H9 (cell line): Measurements from ENCODE around the gene FARSA. TPM values are rescaled to one million over a fixed set of nuclear protein-coding genes. Genes with fewer than 3 reads are reported as not detected.

Source experiments
- DNase-seq: peaks from one replicate; pipeline ENCODE4 v3.0.0-alpha.2; 2017
- H2AFZ ChIP-seq: one replicate; pipeline ENCODE4 v1.6.1; 2013; ENCODE audit warnings: mild to moderate bottlenecking, low read length, control low read depth, moderate library complexity
- H2AK5ac ChIP-seq: 2 replicates; pipeline ENCODE4 v1.6.1; 2013; ENCODE audit warnings: low read length, control low read depth, mixed read lengths; ENCODE audit not compliant: insufficient read length
- H2BK120ac ChIP-seq: one replicate; pipeline ENCODE4 v1.6.1; 2013; ENCODE audit warnings: low read depth, mild to moderate bottlenecking, low read length, control low read depth, inconsistent platforms; ENCODE audit not compliant: poor library complexity, severe bottlenecking
- H2BK12ac ChIP-seq: 2 replicates; pipeline ENCODE4 v1.6.1; 2013; ENCODE audit warnings: low read length, control low read depth, mixed read lengths, low read depth; ENCODE audit not compliant: insufficient read length
- H2BK15ac ChIP-seq: 2 replicates; pipeline ENCODE4 v1.6.1; 2013; ENCODE audit warnings: low read depth, low read length, control low read depth
- H2BK20ac ChIP-seq: one replicate; pipeline ENCODE4 v1.6.1; 2013; ENCODE audit warnings: low read depth, mild to moderate bottlenecking, low read length, control low read depth, inconsistent platforms; ENCODE audit not compliant: poor library complexity, severe bottlenecking
- H2BK5ac ChIP-seq: 2 replicates; pipeline ENCODE4 v1.6.1; 2013; ENCODE audit warnings: low read length, control low read depth, mixed read lengths; ENCODE audit not compliant: insufficient read length
- H3K14ac ChIP-seq: 2 replicates; pipeline ENCODE4 v1.6.1; 2013; ENCODE audit warnings: low read length, control low read depth; ENCODE audit not compliant: insufficient read depth
- H3K18ac ChIP-seq: 2 replicates; pipeline ENCODE4 v1.6.1; 2013; ENCODE audit warnings: low read depth, mild to moderate bottlenecking, mixed read lengths, low read length, control low read depth; ENCODE audit not compliant: insufficient read length
- H3K23ac ChIP-seq: 2 replicates; pipeline ENCODE4 v1.6.1; 2013; ENCODE audit warnings: low read length, control low read depth, mixed read lengths, low read depth; ENCODE audit not compliant: insufficient read length
- H3K23me2 ChIP-seq: 2 replicates; pipeline ENCODE4 v1.6.1; 2013; ENCODE audit warnings: low read depth, mild to moderate bottlenecking, mixed read lengths, low read length, control low read depth; ENCODE audit not compliant: insufficient read length, poor library complexity, severe bottlenecking
- H3K27ac ChIP-seq: 2 replicates; pipeline ENCODE4 v1.5.1; 2013; ENCODE audit warnings: low read length, control low read depth, mixed read lengths, low read depth; ENCODE audit not compliant: insufficient read length
- H3K27me3 ChIP-seq: 2 replicates; pipeline ENCODE4 v1.6.1; 2013; ENCODE audit warnings: low read length, control low read depth, inconsistent platforms; ENCODE audit not compliant: insufficient read depth
- H3K4ac ChIP-seq: 2 replicates; pipeline ENCODE4 v1.6.1; 2013; ENCODE audit warnings: low read depth, mild to moderate bottlenecking, control low read depth, inconsistent platforms, low read length, moderate library complexity
- H3K4me1 ChIP-seq: 2 replicates; pipeline ENCODE4 v1.6.1; 2013; ENCODE audit warnings: low read length, control low read depth, inconsistent platforms; ENCODE audit not compliant: insufficient read depth
- H3K4me2 ChIP-seq: 2 replicates; pipeline ENCODE4 v1.6.1; 2013; ENCODE audit warnings: low read length, control low read depth, mixed read lengths; ENCODE audit not compliant: insufficient read length, insufficient read depth
- H3K56ac ChIP-seq: 2 replicates; pipeline ENCODE4 v1.6.1; 2013; ENCODE audit warnings: low read depth, mild to moderate bottlenecking, mixed read lengths, low read length, control low read depth; ENCODE audit not compliant: insufficient read length
- H3K79me1 ChIP-seq: 2 replicates; pipeline ENCODE4 v1.6.1; 2013; ENCODE audit warnings: low read depth, mild to moderate bottlenecking, moderate library complexity, low read length, control low read depth, inconsistent platforms; ENCODE audit not compliant: insufficient read depth, poor library complexity, severe bottlenecking
- H3K79me2 ChIP-seq: 2 replicates; pipeline ENCODE4 v1.6.1; 2013; ENCODE audit warnings: low read length, control low read depth, inconsistent platforms; ENCODE audit not compliant: insufficient read depth
- H3K9ac ChIP-seq: 2 replicates; pipeline ENCODE4 v1.6.1; 2013; ENCODE audit warnings: low read length, control low read depth, mixed read lengths; ENCODE audit not compliant: insufficient read length; ENCODE audit errors: extremely low read depth
- H3K9me3 ChIP-seq: one replicate; pipeline ENCODE4 v1.6.1; 2013; ENCODE audit warnings: low read depth, low read length, inconsistent platforms; ENCODE audit not compliant: control insufficient read depth
- H3T11ph ChIP-seq: one replicate; pipeline ENCODE4 v1.6.1; 2013; ENCODE audit warnings: mild to moderate bottlenecking, low read length, control low read depth, inconsistent platforms
- H4K20me1 ChIP-seq: one replicate; pipeline ENCODE4 v1.6.1; 2013; ENCODE audit not compliant: control insufficient read depth, insufficient read length, insufficient read depth
- H4K5ac ChIP-seq: 2 replicates; pipeline ENCODE4 v1.6.1; 2013; ENCODE audit warnings: low read depth, mild to moderate bottlenecking, mixed read lengths, low read length, control low read depth; ENCODE audit not compliant: insufficient read length
- H4K8ac ChIP-seq: replicated peaks from 2 replicates; pipeline ENCODE4 v1.6.1; 2013; ENCODE audit warnings: low read length, control low read depth, mixed read lengths, low read depth; ENCODE audit not compliant: insufficient read length
- H4K91ac ChIP-seq: 2 replicates; pipeline ENCODE4 v1.6.1; 2013; ENCODE audit warnings: low read depth, mild to moderate bottlenecking, moderate library complexity, mixed read lengths, low read length, control low read depth; ENCODE audit not compliant: insufficient read length
- H3K27ac Mint-ChIP-seq, 3 experiments: 2 replicates in 2 of 3; 3 replicates in 1 of 3; pipeline ENCODE4 v1.8.0; 2020 to 2021; ENCODE audit warnings: mixed read lengths in 3 of 3, mild to moderate bottlenecking in 1 of 3, moderate library complexity in 1 of 3
- H3K27me3 Mint-ChIP-seq: 2 replicates; pipeline ENCODE4 v1.8.0; 2021; ENCODE audit warnings: low read depth, mild to moderate bottlenecking, moderate library complexity, mixed read lengths
- H3K36me3 Mint-ChIP-seq, 3 experiments: 2 replicates in 2 of 3; 3 replicates in 1 of 3; pipeline ENCODE4 v1.8.0; 2020 to 2021; ENCODE audit warnings: low read depth in 3 of 3, mixed read lengths in 3 of 3; ENCODE audit not compliant: insufficient read depth in 1 of 3
- H3K4me1 Mint-ChIP-seq, 2 experiments: 2 replicates each; pipeline ENCODE4 v1.8.0; 2020; ENCODE audit warnings: mixed read lengths in 2 of 2
- H3K4me3 Mint-ChIP-seq, 2 experiments: 2 replicates in 1 of 2; 3 replicates in 1 of 2; pipeline ENCODE4 v1.8.0; 2020 to 2021; ENCODE audit warnings: mild to moderate bottlenecking in 2 of 2, mixed read lengths in 2 of 2, moderate library complexity in 1 of 2
- H3K9me3 Mint-ChIP-seq, 2 experiments: 2 replicates in 1 of 2; 3 replicates in 1 of 2; pipeline ENCODE4 v1.8.0; 2020; ENCODE audit warnings: mild to moderate bottlenecking in 2 of 2, mixed read lengths in 2 of 2, moderate library complexity in 1 of 2
- WGBS: extraction: QIAGEN DNeasy Blood & Tissue Kit; methylation state at CpG from one replicate; pipeline ENCODE4 v1.1.7; 2013; ENCODE audit warnings: missing lambda C conversion rate, low lambda C conversion rate, mixed read lengths; ENCODE audit not compliant: insufficient read length; ENCODE audit errors: extremely low coverage; 5-methylcytosine and 5-hydroxymethylcytosine counted together
- total RNA-seq: library from RNA; stranded (reverse); gene quantifications from 2 replicates; pipeline ENCODE4 v1.2.1, GENCODE V29; 2021
- TF ChIP-seq, protein P1 (sequence below): fragments of 200-600 bp; sonication (generic); conservative IDR thresholded peaks from 3 replicates; pipeline ENCODE4 v1.8.0; 2021; ENCODE audit warnings: antibody characterized with exemption, mild to moderate bottlenecking

FARSA gene
- total RNA-seq, 1 experiment from 2014 or later, result 110 TPM

- Mint-ChIP-seq H3K27me3 (no peaks in the 10 kb centered on the region; the same call in 1 of the 2 replicates), H3K9me3 (no peaks in the 10 kb centered on the region; a peak in 1 of 5 replicates), H3K4me3 (peak overlapping the region; percentile 98 to 99), H3K36me3 (peaks cover 49 to 65% (median 61%) of the 10 kb centered on the region in 3 experiments), H3K27ac (peak overlapping the region in 2 of 3 experiments; percentile 78 to 79; a peak in 4 of 7 replicates), H3K4me1 (peaks cover 19 to 41% of the 10 kb centered on the region in 2 experiments)
- H3K4ac ChIP-seq, result no peak overlapping the region
- H3K27me3 ChIP-seq, result no peaks in the 10 kb centered on the region
- peak overlapping the region; percentile 97 for H3K4me2 ChIP-seq
- no peak overlapping the region for H3K23ac ChIP-seq
- DNase-seq, result no peak
- H3K9ac ChIP-seq, result no peak overlapping the region
- WGBS, result no CpG with 5 or more reads among the region's 10 CpGs
- H4K20me1 ChIP-seq, result no peaks in the 10 kb centered on the region
- H3K56ac ChIP-seq, result no peak overlapping the region
- peaks cover 6% of the 10 kb centered on the region; the same call in 1 of the 2 replicates for H3K79me2 ChIP-seq
- H2BK15ac ChIP-seq, result no peak overlapping the region
- H2AK5ac ChIP-seq, result no peak overlapping the region
- H3K14ac ChIP-seq, result no peak overlapping the region
- no peaks in the 10 kb centered on the region for H3K9me3 ChIP-seq
- TF ChIP-seq, protein P1, sequence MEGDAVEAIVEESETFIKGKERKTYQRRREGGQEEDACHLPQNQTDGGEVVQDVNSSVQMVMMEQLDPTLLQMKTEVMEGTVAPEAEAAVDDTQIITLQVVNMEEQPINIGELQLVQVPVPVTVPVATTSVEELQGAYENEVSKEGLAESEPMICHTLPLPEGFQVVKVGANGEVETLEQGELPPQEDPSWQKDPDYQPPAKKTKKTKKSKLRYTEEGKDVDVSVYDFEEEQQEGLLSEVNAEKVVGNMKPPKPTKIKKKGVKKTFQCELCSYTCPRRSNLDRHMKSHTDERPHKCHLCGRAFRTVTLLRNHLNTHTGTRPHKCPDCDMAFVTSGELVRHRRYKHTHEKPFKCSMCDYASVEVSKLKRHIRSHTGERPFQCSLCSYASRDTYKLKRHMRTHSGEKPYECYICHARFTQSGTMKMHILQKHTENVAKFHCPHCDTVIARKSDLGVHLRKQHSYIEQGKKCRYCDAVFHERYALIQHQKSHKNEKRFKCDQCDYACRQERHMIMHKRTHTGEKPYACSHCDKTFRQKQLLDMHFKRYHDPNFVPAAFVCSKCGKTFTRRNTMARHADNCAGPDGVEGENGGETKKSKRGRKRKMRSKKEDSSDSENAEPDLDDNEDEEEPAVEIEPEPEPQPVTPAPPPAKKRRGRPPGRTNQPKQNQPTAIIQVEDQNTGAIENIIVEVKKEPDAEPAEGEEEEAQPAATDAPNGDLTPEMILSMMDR, result no peak
- H3K27ac ChIP-seq, result no peak overlapping the region
- H2AFZ ChIP-seq, result no peak overlapping the region
- H3K23me2 ChIP-seq, result peaks cover 7% of the 10 kb centered on the region
- no peak overlapping the region for H4K8ac ChIP-seq
- H3K4me1 ChIP-seq, result no peaks in the 10 kb centered on the region; the same call in 1 of the 2 replicates
- no peak overlapping the region for H4K5ac ChIP-seq
- no peak overlapping the region for H2BK120ac ChIP-seq
- H3K18ac ChIP-seq, result no peak overlapping the region
- no peak overlapping the region for H2BK20ac ChIP-seq
- no peak overlapping the region for H3T11ph ChIP-seq
- H4K91ac ChIP-seq, result no peak overlapping the region
- H2BK12ac ChIP-seq, result no peak overlapping the region
- peaks cover 6% of the 10 kb centered on the region for H3K79me1 ChIP-seq
- no peak overlapping the region for H2BK5ac ChIP-seq
Observed at GRCh38 chr19:12939975-12940423, 6.5 kb upstream of the FARSA start.
